Psoas muscle (tissue), 8 donors: ENCODE results near the gene COL4A4. TPM values are rescaled to one million over a fixed set of nuclear protein-coding genes. Genes with fewer than 3 reads are reported as not detected.

Experiments
- ATAC-seq, 4 donors: fragments of 200-7000 bp; cut with Tn5 transposase; one replicate each; pipeline ENCODE4 v1.9.1; 2020; ENCODE audit warnings: moderate library complexity in 3 of 4, mild to moderate bottlenecking in 2 of 4
- DNase-seq, 2 donors: peaks; one replicate each; pipeline ENCODE4 v3.0.0-alpha.2; 2020
- H3K27ac ChIP-seq: fragments of 200-600 bp; one replicate; pipeline ENCODE4 v1.8.0; 2022
- H3K27me3 ChIP-seq, 3 donors: fragments of 200-600 bp in 1 of 3; one replicate each; pipeline versions ENCODE4 v1.6.1 to v1.8.0; 2013 to 2022; ENCODE audit warnings: low read length in 2 of 3, mild to moderate bottlenecking in 2 of 3, moderate library complexity in 1 of 3; ENCODE audit not compliant: insufficient read depth in 3 of 3
- H3K36me3 ChIP-seq, 2 donors: fragments of 200-600 bp in 1 of 2; one replicate each; pipeline versions ENCODE4 v1.6.1 to v1.8.0; 2013 to 2022; ENCODE audit warnings: low read depth in 1 of 2, mild to moderate bottlenecking in 1 of 2, moderate library complexity in 1 of 2; ENCODE audit not compliant: insufficient read depth in 1 of 2
- H3K4me1 ChIP-seq: fragments of 200-600 bp; one replicate; pipeline ENCODE4 v1.8.0; 2022
- H3K4me3 ChIP-seq: fragments of 200-600 bp; one replicate; pipeline ENCODE4 v1.8.0; 2022; ENCODE audit warnings: mild to moderate bottlenecking
- H3K9me3 ChIP-seq: fragments of 200-600 bp; one replicate; pipeline ENCODE4 v1.8.0; 2022
- CTCF ChIP-seq: fragments of 200-600 bp; IDR thresholded peaks from one replicate; pipeline ENCODE4 v1.8.0; 2022; ENCODE audit warnings: antibody characterized with exemption
- WGBS, 3 donors: extraction: QIAGEN DNeasy Blood & Tissue Kit; methylation state at CpG; one replicate each; pipeline versions ENCODE4 v1.1.6 to v1.1.7; 2013; 5-methylcytosine and 5-hydroxymethylcytosine counted together
- intact Hi-C, 2 donors: fragments of 100-400 bp; cut with DNase I; formaldehyde crosslinking; loops; one replicate each; pipeline versions ENCODE4 v1.11.0 to v1.14.2; 2022
- polyA plus RNA-seq, 3 donors: library from polyadenylated mRNA; stranded (reverse); fragments of 200-250 nt; gene quantifications; one replicate each; pipeline ENCODE4 v1.2.3, GENCODE V29; 2013
- total RNA-seq, 4 donors: library from RNA; stranded (reverse); fragmentation: NEBNext Ultra II Directional in 2 of 4; extraction: Animal tissue kit (Norgen Biotek cat#: 25700) in 2 of 4; gene quantifications; one replicate each; pipeline versions ENCODE4 v1.2.1 to v1.2.4, GENCODE V29; 2021 to 2023
- donor health status: healthy with polysubstance abuse.
- donor health status: DM: no; HTN: no; CAD: no; lungs with moderate emphysema.
- donor health status: Bipolar disorder and iron deficiency.
- donor health status: healthy.
- donor health status: DM: yes; HTN: yes; CAD: no.
- donor health status: DM: no; HTN: no; CAD: no.
- donor health status: DM: no; HTN: no; CAD: no.
- donor health status: DM: yes; HTN: yes; CAD: no.

Gene COL4A4
- total and polyA plus RNA-seq, 7 donors, result 1.7 to 16.0 (median 4.6) TPM

GRCh38 chr2:227118353-227118752 lies 45.7 kb downstream of the COL4A4 start:
- Histone ChIP-seq H3K27me3 (no peaks in the 10 kb centered on the region), H3K4me3 (no peak overlapping the region), H3K27ac (no peak overlapping the region), H3K4me1 (no peaks in the 10 kb centered on the region), H3K36me3 (peaks cover 0 to 92% of the 10 kb centered on the region in 2 donors), H3K9me3 (no peaks in the 10 kb centered on the region)
- no peak for TF ChIP-seq CTCF
- ATAC-seq (no peak), DNase-seq (no peak)
- intact Hi-C loops, result no loop called here

DNA sequence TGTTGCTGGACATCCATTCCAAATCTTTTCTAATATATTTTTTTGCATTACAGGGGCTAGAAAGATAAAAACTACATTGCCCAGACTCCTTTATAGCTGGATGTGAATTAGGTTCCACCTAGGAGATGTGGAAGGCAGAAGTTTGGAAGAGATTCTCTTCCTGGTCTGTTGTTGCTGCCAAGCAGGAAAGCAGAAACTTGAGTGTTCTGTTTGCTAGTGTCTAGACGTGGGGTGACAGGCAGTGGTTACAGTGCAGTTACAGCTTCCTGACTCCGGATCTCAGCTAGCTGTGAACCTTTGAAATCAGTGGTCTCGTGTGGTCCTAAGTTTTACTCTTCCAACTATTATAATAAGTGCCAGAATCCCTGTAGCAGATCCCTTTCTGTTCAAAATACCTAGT lies 46.2 kb downstream of the COL4A4 start:
- H3K36me3 ChIP-seq, result peaks cover 0 to 92% of the 10 kb centered on the region in 2 donors
- H3K9me3 ChIP-seq, result no peaks in the 10 kb centered on the region
- H3K4me3 ChIP-seq, result no peak overlapping the region
- no peak overlapping the region for H3K27ac ChIP-seq
- H3K27me3 ChIP-seq, result no peaks in the 10 kb centered on the region
- intact Hi-C loops, result no loop called here
- no peak for DNase-seq
- ATAC-seq, result no peak
- no peaks in the 10 kb centered on the region for H3K4me1 ChIP-seq
- 30 to 47% (median 39%) methylated on average over 3 of the region's 3 CpGs for whole genome bisulfite sequencing, 3 donors
- no peak for TF ChIP-seq CTCF

DNA sequence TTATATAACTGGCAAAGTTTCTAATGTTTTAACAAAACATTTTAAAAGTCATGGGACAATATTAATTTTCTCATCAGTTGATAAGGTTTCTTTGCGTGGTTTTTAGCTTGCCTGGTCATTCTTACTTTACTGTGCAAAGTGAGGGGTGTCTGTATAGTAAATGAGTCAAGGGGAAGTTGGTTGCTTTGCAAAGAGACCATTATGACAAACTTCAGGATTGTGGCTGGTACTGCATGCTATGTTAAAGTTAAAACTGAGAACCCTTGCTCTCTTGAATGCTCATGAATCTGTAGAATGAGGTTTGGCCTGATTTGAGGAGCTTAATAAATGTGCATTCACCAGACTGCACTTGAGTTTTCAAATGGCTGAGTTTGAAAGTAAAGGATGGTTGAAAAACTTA lies 47.0 kb downstream of the COL4A4 start:
- no peak overlapping the region for H3K27ac ChIP-seq
- 86 to 95% (median 91%) methylated on average over 1 of the region's 1 CpG for WGBS, 3 donors
- ATAC-seq (no peak), DNase-seq (no peak)
- no peak overlapping the region for H3K4me3 ChIP-seq
- peaks cover 0 to 93% of the 10 kb centered on the region in 2 donors for H3K36me3 ChIP-seq
- no peaks in the 10 kb centered on the region for H3K9me3 ChIP-seq
- intact Hi-C loops, result no loop called here
- H3K4me1 ChIP-seq, result no peaks in the 10 kb centered on the region
- H3K27me3 ChIP-seq, result no peaks in the 10 kb centered on the region
- TF ChIP-seq CTCF, result no peak

GRCh38 chr2:227115761-227116160 lies 48.2 kb downstream of the COL4A4 start:
- H3K27ac ChIP-seq, result no peak overlapping the region
- no peaks in the 10 kb centered on the region for H3K27me3 ChIP-seq
- no peaks in the 10 kb centered on the region for H3K4me1 ChIP-seq
- H3K9me3 ChIP-seq, result no peaks in the 10 kb centered on the region
- 61 to 70% (median 69%) methylated on average over 5 of the region's 5 CpGs for WGBS, 3 donors
- ATAC-seq (no peak), DNase-seq (no peak)
- TF ChIP-seq CTCF, result no peak
- intact Hi-C loops, result no loop called here
- peaks cover 0 to 95% of the 10 kb centered on the region in 2 donors for H3K36me3 ChIP-seq
- H3K4me3 ChIP-seq, result no peak overlapping the region
